ENCODE data around the gene HACD3.

DNA sequence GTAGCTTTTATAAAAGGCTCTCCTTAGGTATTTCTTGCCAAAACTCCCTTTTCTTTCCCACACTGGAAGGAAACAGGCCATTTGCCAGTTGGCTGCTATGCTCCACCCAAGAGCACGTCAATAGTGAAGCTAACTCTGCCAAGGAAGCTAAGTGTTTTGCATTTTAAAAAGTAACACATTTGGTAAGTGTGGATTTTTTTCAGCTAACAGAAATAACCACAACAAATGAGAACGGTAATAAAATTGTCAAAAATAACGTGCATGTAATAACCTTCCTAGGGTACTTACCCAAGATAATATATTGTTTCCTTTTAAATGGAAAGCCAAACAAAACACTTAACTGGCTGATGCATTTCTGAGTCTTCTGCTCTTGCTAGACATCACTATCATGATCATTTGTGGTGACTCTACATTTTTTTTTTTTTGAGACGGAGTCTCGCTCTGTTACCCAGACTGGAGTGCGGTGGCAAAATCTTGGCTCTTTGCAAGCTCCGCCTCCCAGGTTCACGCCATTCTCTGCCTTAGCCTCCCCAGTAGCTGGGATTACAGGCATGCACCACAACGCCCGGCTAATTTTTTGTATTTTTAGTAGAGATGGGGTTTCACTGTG lies 17.4 kb upstream of the HACD3 start:
- TF ChIP-seq RARB (CRISPR knock-in tag; IDR thresholded peaks at IDR 0.05) (no peak), TFCP2L1 (CRISPR knock-in tag; IDR thresholded peaks at IDR 0.05) (no peak), HDAC2 (IDR thresholded peaks at IDR 0.05) (no peak), CTCF (IDR thresholded peaks at IDR 0.05) (no peak), EP300 (IDR thresholded peaks at IDR 0.05) (no peak), PBX3 (IDR thresholded peaks at IDR 0.05) (no peak), BHLHE40 (IDR thresholded peaks at IDR 0.05; ENCODE audit: low read depth, low read length) (no peak), ESRRA (IDR thresholded peaks at IDR 0.05; ENCODE audit: borderline replicate concordance, low read length) (no peak), POLR2A (IDR thresholded peaks at IDR 0.05; ENCODE audit: low read length) (no peak), CBX2 (IDR thresholded peaks at IDR 0.05; ENCODE audit: borderline replicate concordance, low read depth) (no peak), CBX8 (IDR thresholded peaks at IDR 0.05) (no peak)
- TF ChIP-seq, protein P1, sequence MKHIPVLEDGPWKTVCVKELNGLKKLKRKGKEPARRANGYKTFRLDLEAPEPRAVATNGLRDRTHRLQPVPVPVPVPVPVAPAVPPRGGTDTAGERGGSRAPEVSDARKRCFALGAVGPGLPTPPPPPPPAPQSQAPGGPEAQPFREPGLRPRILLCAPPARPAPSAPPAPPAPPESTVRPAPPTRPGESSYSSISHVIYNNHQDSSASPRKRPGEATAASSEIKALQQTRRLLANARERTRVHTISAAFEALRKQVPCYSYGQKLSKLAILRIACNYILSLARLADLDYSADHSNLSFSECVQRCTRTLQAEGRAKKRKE (CRISPR knock-in tag; IDR thresholded peaks at IDR 0.05; ENCODE audit: low read depth), result no peak
- TF ChIP-seq, protein P2, sequence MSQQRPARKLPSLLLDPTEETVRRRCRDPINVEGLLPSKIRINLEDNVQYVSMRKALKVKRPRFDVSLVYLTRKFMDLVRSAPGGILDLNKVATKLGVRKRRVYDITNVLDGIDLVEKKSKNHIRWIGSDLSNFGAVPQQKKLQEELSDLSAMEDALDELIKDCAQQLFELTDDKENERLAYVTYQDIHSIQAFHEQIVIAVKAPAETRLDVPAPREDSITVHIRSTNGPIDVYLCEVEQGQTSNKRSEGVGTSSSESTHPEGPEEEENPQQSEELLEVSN (IDR thresholded peaks at IDR 0.05; ENCODE audit: borderline replicate concordance, low read depth), result no peak
- TF ChIP-seq, protein P3, sequence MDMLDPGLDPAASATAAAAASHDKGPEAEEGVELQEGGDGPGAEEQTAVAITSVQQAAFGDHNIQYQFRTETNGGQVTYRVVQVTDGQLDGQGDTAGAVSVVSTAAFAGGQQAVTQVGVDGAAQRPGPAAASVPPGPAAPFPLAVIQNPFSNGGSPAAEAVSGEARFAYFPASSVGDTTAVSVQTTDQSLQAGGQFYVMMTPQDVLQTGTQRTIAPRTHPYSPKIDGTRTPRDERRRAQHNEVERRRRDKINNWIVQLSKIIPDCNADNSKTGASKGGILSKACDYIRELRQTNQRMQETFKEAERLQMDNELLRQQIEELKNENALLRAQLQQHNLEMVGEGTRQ (IDR thresholded peaks at IDR 0.05), result no peak
